H1 (cell line): Measurements from ENCODE around the gene UTP14C.

Experiments
- EP300 ChIP-seq, 2 experiments: IDR thresholded peaks; 1 replicate in 1 of 2; 2 replicates in 1 of 2; pipeline ENCODE4 v1.6.1; 2011 to 2012; ENCODE audit warnings: low read depth in 2 of 2, low read length in 2 of 2, mild to moderate bottlenecking in 2 of 2, borderline replicate concordance in 1 of 2, inconsistent platforms in 1 of 2, moderate library complexity in 1 of 2
- RBBP5 ChIP-seq: IDR thresholded peaks from 2 replicates; pipeline ENCODE4 v1.7.1; 2012; ENCODE audit warnings: low read depth, mild to moderate bottlenecking, inconsistent platforms, low read length, moderate library complexity, borderline replicate concordance
- TAF1 ChIP-seq: IDR thresholded peaks from 2 replicates; pipeline ENCODE4 v1.6.1; 2011; ENCODE audit warnings: mild to moderate bottlenecking, low read depth, low read length
- TF ChIP-seq, protein P1 (sequence below), 3 experiments: IDR thresholded peaks; 1 replicate in 2 of 3; 2 replicates in 1 of 3; pipeline versions ENCODE4 v1.5.1 to v1.6.1; 2011; ENCODE audit warnings: low read length in 3 of 3, mild to moderate bottlenecking in 3 of 3, inconsistent platforms in 2 of 3, low read depth in 1 of 3, moderate library complexity in 1 of 3; ENCODE audit not compliant: insufficient read depth in 1 of 3; ENCODE audit errors: control extremely low read depth in 1 of 3

DNA sequence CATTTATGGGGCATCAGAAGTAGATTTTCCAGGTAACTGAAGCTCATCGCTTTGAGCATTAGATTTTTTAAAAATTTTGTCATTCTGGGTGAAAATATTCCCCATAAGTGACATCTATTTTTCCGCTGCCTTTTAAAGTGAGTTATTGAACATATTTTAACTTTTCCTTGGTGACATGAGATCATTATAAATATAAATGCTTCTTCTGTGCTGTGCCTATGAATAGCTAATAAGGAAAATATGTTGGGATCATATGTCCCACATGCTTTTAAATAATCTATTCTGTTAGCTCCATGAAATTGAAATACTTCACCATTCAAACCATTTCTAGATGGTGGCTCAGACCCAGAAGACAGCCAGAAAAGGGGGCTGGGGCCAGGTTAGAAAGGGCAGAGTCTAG, 27.3 kb upstream of the UTP14C start:
- TF ChIP-seq, protein P1, sequence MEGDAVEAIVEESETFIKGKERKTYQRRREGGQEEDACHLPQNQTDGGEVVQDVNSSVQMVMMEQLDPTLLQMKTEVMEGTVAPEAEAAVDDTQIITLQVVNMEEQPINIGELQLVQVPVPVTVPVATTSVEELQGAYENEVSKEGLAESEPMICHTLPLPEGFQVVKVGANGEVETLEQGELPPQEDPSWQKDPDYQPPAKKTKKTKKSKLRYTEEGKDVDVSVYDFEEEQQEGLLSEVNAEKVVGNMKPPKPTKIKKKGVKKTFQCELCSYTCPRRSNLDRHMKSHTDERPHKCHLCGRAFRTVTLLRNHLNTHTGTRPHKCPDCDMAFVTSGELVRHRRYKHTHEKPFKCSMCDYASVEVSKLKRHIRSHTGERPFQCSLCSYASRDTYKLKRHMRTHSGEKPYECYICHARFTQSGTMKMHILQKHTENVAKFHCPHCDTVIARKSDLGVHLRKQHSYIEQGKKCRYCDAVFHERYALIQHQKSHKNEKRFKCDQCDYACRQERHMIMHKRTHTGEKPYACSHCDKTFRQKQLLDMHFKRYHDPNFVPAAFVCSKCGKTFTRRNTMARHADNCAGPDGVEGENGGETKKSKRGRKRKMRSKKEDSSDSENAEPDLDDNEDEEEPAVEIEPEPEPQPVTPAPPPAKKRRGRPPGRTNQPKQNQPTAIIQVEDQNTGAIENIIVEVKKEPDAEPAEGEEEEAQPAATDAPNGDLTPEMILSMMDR (IDR thresholded peaks at IDR 0.05; ENCODE audit: control extremely low read depth in 1 of 3, insufficient read depth in 1 of 3, low read depth in 1 of 3, low read length in 3 of 3), result no peak
- TF ChIP-seq RBBP5, result no peak
- no peak for TF ChIP-seq EP300 (IDR thresholded peaks at IDR 0.05; ENCODE audit: borderline replicate concordance in 1 of 2, low read depth in 2 of 2, low read length in 2 of 2)
- TF ChIP-seq TAF1, result no peak
